Measurements from ENCODE around the gene LETMD1. TPM values are rescaled to one million over a fixed set of nuclear protein-coding genes. Genes with fewer than 3 reads are reported as not detected.

LETMD1 gene
- total and polyA plus RNA-seq, 2 donors (not counting 3 experiments of a cell fraction or from before 2014, with no cell fraction given): 38.9 to 47.7 TPM

DNA sequence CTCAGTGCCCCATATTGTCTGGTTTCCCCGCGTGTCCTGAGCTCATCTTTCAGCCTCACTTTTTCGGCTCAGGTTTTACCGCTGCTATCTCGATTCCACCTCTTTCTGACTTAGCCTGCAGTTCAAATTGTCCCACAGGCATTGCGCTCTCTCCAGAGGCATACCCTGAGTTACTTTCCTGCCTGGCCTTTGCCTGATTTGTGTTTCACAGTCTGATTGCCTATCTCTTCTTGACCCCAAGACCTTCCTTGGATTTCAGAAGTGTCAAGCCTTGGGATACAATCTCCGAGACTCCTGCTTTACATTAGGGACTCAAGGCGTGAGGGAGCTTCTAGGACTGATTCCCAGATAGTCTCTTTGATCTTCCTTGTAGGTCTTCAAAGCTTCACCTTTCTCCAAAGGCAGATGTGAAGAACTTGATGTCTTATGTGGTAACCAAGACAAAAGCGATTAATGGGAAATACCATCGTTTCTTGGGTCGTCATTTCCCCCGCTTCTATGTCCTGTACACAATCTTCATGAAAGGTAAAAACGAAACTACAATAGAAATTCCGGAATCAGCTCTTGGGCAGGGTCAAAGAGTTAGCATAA lies 629 bp downstream of the LETMD1 start:
- intact Hi-C loops (cut with micrococcal nuclease) (loop anchor here (1.0 to 5.0 kb wide), 5 partner anchors 22 to 204 kb away; partner anchors contain the start of genes CSRNP2, DAZAP2 and SLC11A2), dilution Hi-C loops (cut with MboI; ENCODE audit: extremely low pct_ligation_motif_present, low sequenced_read_pairs) (no loop called here)
- DNase-seq (ENCODE audit: low read depth, low spot score): no peak
- H3K27me3 ChIP-seq (ENCODE audit: control insufficient read depth in 2 of 2, insufficient read depth in 2 of 2, low read length in 2 of 2): no peaks in the 10 kb centered on the region
- H3K79me2 ChIP-seq (ENCODE audit: control insufficient read depth, insufficient read depth, low read length): peaks cover 12% of the 10 kb centered on the region
- no peaks in the 10 kb centered on the region for H3K9me1 ChIP-seq (replicated peaks; ENCODE audit: control insufficient read depth, extremely low read depth, insufficient read depth, low read length)
- peaks cover 11% of the 10 kb centered on the region for H3K4me1 ChIP-seq (ENCODE audit: control insufficient read depth, extremely low read depth, insufficient read depth, low read length)
- peaks cover 0 to 4% of the 10 kb centered on the region in 2 experiments for H3K36me3 ChIP-seq (ENCODE audit: control insufficient read depth in 2 of 2, extremely low read depth in 1 of 2, insufficient read depth in 2 of 2, low read length in 2 of 2)
- TSS peak; percentile 62 for BruUV-seq (replicated peaks)
- TF ChIP-seq EZH2 (IDR thresholded peaks at IDR 0.05; ENCODE audit: borderline replicate concordance, low read depth, low read length, severe bottlenecking) (no peak), GATA2 (IDR thresholded peaks at IDR 0.05; ENCODE audit: insufficient read depth, insufficient read length, low read depth, low read length) (no peak)
- H3K27ac ChIP-seq (ENCODE audit: insufficient read depth, low read depth, low read length): peak overlapping the region; percentile 42
- no peak for FAIRE-seq
- no peaks in the 10 kb centered on the region for H3K9me3 ChIP-seq (replicated peaks; ENCODE audit: control insufficient read depth, insufficient read depth, low read length)
- H4K20me1 ChIP-seq (replicated peaks; ENCODE audit: control insufficient read depth, extremely low read depth, insufficient read depth, low read length): no peaks in the 10 kb centered on the region
- peak overlapping the region; percentile 79 for H2AFZ ChIP-seq (ENCODE audit: low read depth, low read length)
- ChIA-PET POLR2A (no interaction called here), CTCF (interaction anchor here (0.9 to 2.1 kb wide), 5 partner anchors 62 to 301 kb away, joined by 3 to 13 read pairs (median 4); no protein-coding TSS in a partner anchor)
- H3K9ac ChIP-seq (replicated peaks; ENCODE audit: extremely low read depth, insufficient read depth, low read length): peak overlapping the region; percentile 89
- peak overlapping the region; percentile 75 to 92 (median 86) for H3K4me3 ChIP-seq (replicated peaks in 1 of 3; ENCODE audit: insufficient read depth in 1 of 3, low read depth in 1 of 3, low read length in 3 of 3)
- peak overlapping the region; percentile 96 for H3K4me2 ChIP-seq (ENCODE audit: insufficient read depth, low read length)

DNA sequence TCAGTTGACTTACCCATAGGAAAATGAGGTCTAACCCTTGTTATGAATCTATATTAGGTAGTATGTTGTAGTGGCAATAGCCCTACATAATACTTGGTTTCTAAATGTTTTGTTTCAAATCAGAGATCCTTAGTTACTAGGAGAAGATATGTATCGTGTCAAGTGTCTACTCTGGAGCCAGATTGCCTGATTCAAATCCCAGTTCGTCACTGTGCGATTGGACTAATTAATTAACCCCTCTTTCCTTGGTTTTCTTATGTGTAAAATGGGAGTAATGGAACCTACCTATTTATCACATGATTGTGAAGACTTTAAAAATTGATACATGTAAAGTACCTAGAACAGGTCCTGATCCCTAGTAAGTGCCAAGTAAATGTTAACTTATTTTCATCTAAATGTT lies 1.4 kb downstream of the LETMD1 start:
- BruUV-seq (replicated peaks): no TSS peak
- Histone ChIP-seq H3K79me2 (ENCODE audit: control insufficient read depth, insufficient read depth, low read length) (peaks cover 12% of the 10 kb centered on the region), H4K20me1 (replicated peaks; ENCODE audit: control insufficient read depth, extremely low read depth, insufficient read depth, low read length) (no peaks in the 10 kb centered on the region), H3K27me3 (ENCODE audit: control insufficient read depth in 2 of 2, insufficient read depth in 2 of 2, low read length in 2 of 2) (no peaks in the 10 kb centered on the region), H3K4me1 (ENCODE audit: control insufficient read depth, extremely low read depth, insufficient read depth, low read length) (peaks cover 11% of the 10 kb centered on the region), H3K4me2 (ENCODE audit: insufficient read depth, low read length) (peak overlapping the region; percentile 96), H3K9me1 (replicated peaks; ENCODE audit: control insufficient read depth, extremely low read depth, insufficient read depth, low read length) (no peaks in the 10 kb centered on the region), H3K36me3 (ENCODE audit: control insufficient read depth in 2 of 2, extremely low read depth in 1 of 2, insufficient read depth in 2 of 2, low read length in 2 of 2) (peaks cover 3 to 9% of the 10 kb centered on the region in 2 experiments), H3K9me3 (replicated peaks; ENCODE audit: control insufficient read depth, insufficient read depth, low read length) (no peaks in the 10 kb centered on the region), H3K27ac (ENCODE audit: insufficient read depth, low read depth, low read length) (no peak overlapping the region), H3K4me3 (replicated peaks in 1 of 3; ENCODE audit: insufficient read depth in 1 of 3, low read depth in 1 of 3, low read length in 3 of 3) (peak overlapping the region in 1 of 3 experiments; percentile 92), H2AFZ (ENCODE audit: low read depth, low read length) (no peak overlapping the region), H3K9ac (replicated peaks; ENCODE audit: extremely low read depth, insufficient read depth, low read length) (no peak overlapping the region)
- FAIRE-seq (no peak), DNase-seq (ENCODE audit: low read depth, low spot score) (no peak)
- intact Hi-C loops (cut with micrococcal nuclease): loop anchor here (5.0 kb wide), 2 partner anchors 188 to 203 kb away; partner anchors contain the start of gene DAZAP2
- no peak for TF ChIP-seq POLR2AphosphoS5 (IDR thresholded peaks at IDR 0.05; ENCODE audit: insufficient read depth, low read depth, low read length)
- no peak for TF ChIP-seq EZH2 (IDR thresholded peaks at IDR 0.05; ENCODE audit: borderline replicate concordance, low read depth, low read length, severe bottlenecking)
- no peak for TF ChIP-seq FOS (IDR thresholded peaks at IDR 0.05; ENCODE audit: borderline replicate concordance, insufficient read depth, low read length)
- TF ChIP-seq JUN (IDR thresholded peaks at IDR 0.05; ENCODE audit: borderline replicate concordance, insufficient read depth, insufficient read length, low read depth): no peak
- TF ChIP-seq, protein P1, sequence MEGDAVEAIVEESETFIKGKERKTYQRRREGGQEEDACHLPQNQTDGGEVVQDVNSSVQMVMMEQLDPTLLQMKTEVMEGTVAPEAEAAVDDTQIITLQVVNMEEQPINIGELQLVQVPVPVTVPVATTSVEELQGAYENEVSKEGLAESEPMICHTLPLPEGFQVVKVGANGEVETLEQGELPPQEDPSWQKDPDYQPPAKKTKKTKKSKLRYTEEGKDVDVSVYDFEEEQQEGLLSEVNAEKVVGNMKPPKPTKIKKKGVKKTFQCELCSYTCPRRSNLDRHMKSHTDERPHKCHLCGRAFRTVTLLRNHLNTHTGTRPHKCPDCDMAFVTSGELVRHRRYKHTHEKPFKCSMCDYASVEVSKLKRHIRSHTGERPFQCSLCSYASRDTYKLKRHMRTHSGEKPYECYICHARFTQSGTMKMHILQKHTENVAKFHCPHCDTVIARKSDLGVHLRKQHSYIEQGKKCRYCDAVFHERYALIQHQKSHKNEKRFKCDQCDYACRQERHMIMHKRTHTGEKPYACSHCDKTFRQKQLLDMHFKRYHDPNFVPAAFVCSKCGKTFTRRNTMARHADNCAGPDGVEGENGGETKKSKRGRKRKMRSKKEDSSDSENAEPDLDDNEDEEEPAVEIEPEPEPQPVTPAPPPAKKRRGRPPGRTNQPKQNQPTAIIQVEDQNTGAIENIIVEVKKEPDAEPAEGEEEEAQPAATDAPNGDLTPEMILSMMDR (IDR thresholded peaks at IDR 0.05; ENCODE audit: extremely low read depth in 1 of 2, insufficient read depth in 1 of 2, low read depth in 1 of 2, low read length in 2 of 2): no peak
- TF ChIP-seq, protein P2, sequence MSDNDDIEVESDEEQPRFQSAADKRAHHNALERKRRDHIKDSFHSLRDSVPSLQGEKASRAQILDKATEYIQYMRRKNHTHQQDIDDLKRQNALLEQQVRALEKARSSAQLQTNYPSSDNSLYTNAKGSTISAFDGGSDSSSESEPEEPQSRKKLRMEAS (IDR thresholded peaks at IDR 0.05; ENCODE audit: insufficient read depth, insufficient read length): no peak
- TF ChIP-seq GATA2 (IDR thresholded peaks at IDR 0.05; ENCODE audit: insufficient read depth, insufficient read length, low read depth, low read length): no peak
- no peak for TF ChIP-seq POLR2A (IDR thresholded peaks at IDR 0.05; ENCODE audit: low read depth, low read length)
- no peak for TF ChIP-seq MYC (IDR thresholded peaks at IDR 0.05; ENCODE audit: low read depth, low read length)
- POLR2A ChIA-PET: no interaction called here
- CTCF ChIA-PET: interaction anchor here (1.0 to 2.1 kb wide), 3 partner anchors 284 to 301 kb away, joined by 4 to 13 read pairs (median 5); no protein-coding TSS in a partner anchor
- dilution Hi-C loops (cut with MboI; ENCODE audit: extremely low pct_ligation_motif_present, low sequenced_read_pairs): no loop called here

Measured in endothelial cell of umbilical vein (primary cell).